GM06990 (cell line): Measurements from ENCODE around the gene FOXR1.

Experiments
- DNase-seq: peaks from one replicate; pipeline ENCODE4 v3.0.0-alpha.2; 2011; ENCODE audit not compliant: insufficient read length; ENCODE audit errors: extremely low read depth
- H3K27me3 ChIP-seq: replicated peaks from 2 replicates; pipeline ENCODE4 v1.6.0; 2011; ENCODE audit warnings: low read length; ENCODE audit not compliant: control insufficient read depth, insufficient read depth
- H3K36me3 ChIP-seq: 2 replicates; pipeline ENCODE4 v1.5.1; 2011; ENCODE audit warnings: low read length; ENCODE audit not compliant: control insufficient read depth, insufficient read depth
- H3K4me3 ChIP-seq: replicated peaks from 2 replicates; pipeline ENCODE4 v1.5.1; 2011; ENCODE audit warnings: low read depth, mild to moderate bottlenecking, control low read depth, low read length
- TF ChIP-seq, protein P1 (sequence below): IDR thresholded peaks from 2 replicates; pipeline ENCODE4 v1.5.1; 2011; ENCODE audit warnings: low read length, control low read depth, mild to moderate bottlenecking, inconsistent platforms; ENCODE audit not compliant: insufficient read depth, poor library complexity, severe bottlenecking

Gene FOXR1

DNA sequence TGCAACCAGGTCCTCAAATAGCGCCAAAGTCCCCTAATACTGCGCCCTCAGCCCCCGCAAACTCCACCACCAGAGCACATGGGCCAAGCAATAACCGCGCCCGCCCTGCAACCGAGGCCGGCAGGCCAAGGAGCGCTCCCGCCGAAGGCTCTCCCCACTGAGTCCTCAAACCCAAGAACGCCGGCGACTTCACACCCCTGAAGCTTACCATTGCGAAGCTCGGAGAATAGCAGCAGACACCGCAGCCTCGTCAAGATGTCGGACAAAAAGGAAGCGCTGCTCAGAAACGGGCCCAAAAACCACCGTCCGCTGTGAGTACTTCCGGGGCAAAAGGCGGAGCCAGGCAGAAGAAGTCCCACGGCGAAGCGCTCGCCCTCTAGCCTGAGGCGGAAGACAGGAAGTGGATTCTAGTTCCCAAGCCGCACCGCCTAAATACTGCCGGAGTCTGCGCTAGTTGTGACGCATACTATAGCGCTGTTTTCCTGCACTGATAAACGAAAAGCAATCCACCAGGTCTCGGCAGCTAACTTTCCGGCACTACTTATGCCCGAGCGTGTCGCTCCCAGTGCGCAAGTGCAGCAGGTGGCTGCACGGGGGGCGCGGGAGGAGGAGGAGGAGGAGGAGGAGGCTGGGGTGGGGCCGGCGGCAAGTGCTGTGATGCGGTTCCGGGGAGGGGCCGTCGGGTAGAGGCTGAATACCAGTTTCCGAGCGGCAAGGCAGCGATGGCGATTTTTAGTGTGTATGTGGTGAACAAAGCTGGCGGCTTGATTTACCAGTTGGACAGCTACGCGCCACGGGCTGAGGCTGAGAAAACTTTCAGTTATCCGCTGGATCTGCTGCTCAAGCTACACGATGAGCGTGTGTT lies 46.7 kb downstream of the FOXR1 start, which contains the start of the genes RPS25 and TRAPPC4:
TSS of gene RPS25 (minus strand) at position 270 of the 865 bp plus-strand sequence. CDS start at position 211, 59 bp downstream.
TSS of gene TRAPPC4 (plus strand) at position 693 of the 865 bp plus-strand sequence. CDS start at position 723, 30 bp downstream.
- Histone ChIP-seq H3K27me3 (no peaks in the 10 kb centered on the region), H3K4me3 (peak within 1 kb of the TSS; percentile 86), H3K36me3 (peaks cover 23% of the 10 kb centered on the region)
- DNase-seq: peak; percentile 92
- TF ChIP-seq, protein P1, sequence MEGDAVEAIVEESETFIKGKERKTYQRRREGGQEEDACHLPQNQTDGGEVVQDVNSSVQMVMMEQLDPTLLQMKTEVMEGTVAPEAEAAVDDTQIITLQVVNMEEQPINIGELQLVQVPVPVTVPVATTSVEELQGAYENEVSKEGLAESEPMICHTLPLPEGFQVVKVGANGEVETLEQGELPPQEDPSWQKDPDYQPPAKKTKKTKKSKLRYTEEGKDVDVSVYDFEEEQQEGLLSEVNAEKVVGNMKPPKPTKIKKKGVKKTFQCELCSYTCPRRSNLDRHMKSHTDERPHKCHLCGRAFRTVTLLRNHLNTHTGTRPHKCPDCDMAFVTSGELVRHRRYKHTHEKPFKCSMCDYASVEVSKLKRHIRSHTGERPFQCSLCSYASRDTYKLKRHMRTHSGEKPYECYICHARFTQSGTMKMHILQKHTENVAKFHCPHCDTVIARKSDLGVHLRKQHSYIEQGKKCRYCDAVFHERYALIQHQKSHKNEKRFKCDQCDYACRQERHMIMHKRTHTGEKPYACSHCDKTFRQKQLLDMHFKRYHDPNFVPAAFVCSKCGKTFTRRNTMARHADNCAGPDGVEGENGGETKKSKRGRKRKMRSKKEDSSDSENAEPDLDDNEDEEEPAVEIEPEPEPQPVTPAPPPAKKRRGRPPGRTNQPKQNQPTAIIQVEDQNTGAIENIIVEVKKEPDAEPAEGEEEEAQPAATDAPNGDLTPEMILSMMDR: no peak

DNA sequence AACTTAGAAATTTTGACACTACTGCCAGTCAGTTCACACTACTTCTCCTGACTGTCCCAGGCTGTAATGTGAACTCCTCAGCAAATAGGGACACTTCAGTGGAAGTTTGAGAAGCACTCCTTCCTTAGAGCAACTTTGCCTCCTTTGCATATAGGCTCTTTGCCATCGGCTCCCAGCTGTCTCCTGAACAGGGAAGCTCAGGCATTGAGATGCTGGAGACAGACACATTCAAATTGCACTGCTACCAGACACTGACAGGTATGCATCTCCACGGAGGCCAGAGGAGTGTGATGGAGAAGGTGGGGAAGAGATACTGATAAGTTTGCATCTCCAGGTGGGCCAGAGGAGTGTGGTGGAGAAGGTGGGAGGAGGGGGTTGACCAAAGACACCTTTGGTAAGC lies 48.4 kb downstream of the FOXR1 start:
- TF ChIP-seq, protein P1: no peak
- Histone ChIP-seq H3K36me3 (peaks cover 24% of the 10 kb centered on the region), H3K27me3 (no peaks in the 10 kb centered on the region), H3K4me3 (peak overlapping the region; percentile 86)
- no peak for DNase-seq

DNA sequence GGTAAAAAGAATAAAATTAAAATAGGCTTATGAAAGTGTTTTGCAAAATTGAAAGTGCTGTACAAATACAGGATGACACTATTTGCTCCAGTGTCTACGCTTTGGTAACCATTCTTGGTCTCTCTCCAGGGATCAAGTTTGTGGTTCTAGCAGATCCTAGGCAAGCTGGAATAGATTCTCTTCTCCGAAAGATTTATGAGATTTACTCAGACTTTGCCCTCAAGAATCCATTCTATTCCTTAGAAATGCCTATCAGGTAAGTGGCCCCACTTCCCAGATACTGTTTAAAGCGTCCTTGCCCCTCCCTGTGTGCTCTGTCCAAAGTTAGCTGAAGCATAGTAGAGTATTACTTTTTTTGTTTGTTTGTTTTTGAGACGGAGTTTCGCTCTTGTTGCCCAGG lies 50.1 kb downstream of the FOXR1 start:
- TF ChIP-seq, protein P1: no peak
- no peak for DNase-seq
- H3K4me3 ChIP-seq: no peak overlapping the region
- H3K36me3 ChIP-seq: peaks cover 20% of the 10 kb centered on the region
- H3K27me3 ChIP-seq: no peaks in the 10 kb centered on the region

DNA sequence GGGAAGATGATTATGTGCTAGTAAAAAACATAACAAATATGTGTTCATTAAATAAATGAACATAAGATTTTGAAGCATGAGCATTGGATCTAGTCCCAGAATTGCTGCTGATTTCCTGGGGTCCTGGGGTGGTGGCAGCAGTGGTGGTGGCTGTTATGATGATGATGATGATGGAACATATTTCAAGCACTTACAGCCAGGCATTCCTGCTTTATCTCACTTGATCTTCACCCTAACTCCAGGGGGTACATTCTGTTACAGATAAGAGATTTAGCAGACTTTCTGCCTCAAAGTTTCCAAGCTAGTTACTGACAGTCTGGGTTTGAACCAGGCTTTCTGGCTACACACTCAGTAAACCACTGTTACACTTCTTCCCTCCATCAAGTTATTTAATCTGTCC lies 52.2 kb downstream of the FOXR1 start:
- peaks cover 21% of the 10 kb centered on the region for H3K36me3 ChIP-seq
- no peaks in the 10 kb centered on the region for H3K27me3 ChIP-seq
- TF ChIP-seq, protein P1: no peak
- no peak for DNase-seq
- H3K4me3 ChIP-seq: no peak overlapping the region

DNA sequence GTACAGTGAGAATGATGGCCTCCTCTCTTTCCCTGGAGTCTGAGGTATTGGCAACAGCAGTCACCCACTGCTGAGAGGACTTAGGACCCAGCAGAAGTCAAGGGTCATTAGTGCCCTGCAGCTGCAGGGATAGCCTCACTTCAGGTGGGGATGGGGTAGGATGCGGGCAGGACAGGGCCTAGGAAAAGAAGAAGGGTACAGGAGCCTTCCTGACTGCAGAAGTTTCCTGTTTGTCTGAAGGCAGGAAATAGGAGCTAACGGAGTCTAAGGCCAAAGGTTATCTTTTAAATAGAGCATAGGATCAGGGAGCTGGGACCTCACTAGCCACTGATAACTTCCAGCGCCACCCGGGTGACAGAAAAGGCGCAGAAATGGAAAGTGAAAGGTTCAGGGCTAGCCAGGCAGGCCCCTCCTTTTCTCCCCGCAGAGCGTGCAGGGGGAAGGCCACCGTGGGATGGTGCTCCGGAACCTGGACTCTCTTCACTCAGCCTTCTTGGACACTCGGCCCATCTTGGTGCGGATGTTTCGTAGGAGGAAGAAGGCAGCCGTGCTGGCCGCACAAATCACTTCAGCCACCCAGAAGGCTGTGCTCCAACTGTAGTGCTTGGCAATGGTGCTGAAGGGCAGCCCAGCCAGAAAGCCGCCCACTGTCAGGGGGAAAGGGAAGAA lies 53.0 kb downstream of the FOXR1 start:
- Histone ChIP-seq H3K4me3 (no peak overlapping the region), H3K36me3 (peaks cover 21% of the 10 kb centered on the region), H3K27me3 (no peaks in the 10 kb centered on the region)
- TF ChIP-seq, protein P1: no peak
- no peak for DNase-seq
